K562 (cell line): ENCODE results near the gene NFIB. TPM values are rescaled to one million over a fixed set of nuclear protein-coding genes. Genes with fewer than 3 reads are reported as not detected.

Experiments used
- ATAC-seq: fragments of 200-7000 bp; cut with Tn5 transposase; 3 replicates; pipeline ENCODE4 v1.9.1; 2020; ENCODE audit warnings: moderate library complexity
- BruUV-seq: library from RNA; stranded (reverse); fragments of 400-500 nt; replicated peaks from 2 replicates; lab custom pipeline; 2021; lab: Mats Ljungman, UMichigan
- CTCF ChIA-PET: fragments of 300-600 bp; formaldehyde crosslinking; extraction: SDS; loops from one replicate; lab custom pipeline; 2021; ENCODE audit warnings: low intra/inter-chr PET ratio; lab: Yijun Ruan, JAX
- POLR2A ChIA-PET: fragments of 300-600, 350-650 bp; sonication (Branson Sonifier 250); formaldehyde crosslinking; extraction: SDS; loops from one replicate; lab custom pipeline; 2021; ENCODE audit warnings: antibody characterized with exemption, inconsistent platforms; lab: Yijun Ruan, JAX
- DNase-seq, 4 experiments: peaks; one replicate each; pipeline versions ENCODE4 v3.0.0 to v3.0.0-alpha.2; 2011 to 2018; ENCODE audit warnings: low spot score in 3 of 4, mixed read lengths in 3 of 4; ENCODE audit errors: extremely low read depth in 1 of 4
- FAIRE-seq: peaks from 2 replicates; lab custom pipeline; 2011; peaks lifted over from hg19 to GRCh38; lab: Jason Lieb, UNC
- H2AFZ ChIP-seq: 2 replicates; pipeline ENCODE4 v1.6.0; 2011; ENCODE audit warnings: low read depth, low read length, control low read depth, inconsistent platforms
- H3K27ac ChIP-seq: fragments of 200-600 bp; 3 replicates; pipeline ENCODE4 v1.8.0; 2011; ENCODE audit warnings: low read depth, mild to moderate bottlenecking, control low read depth, inconsistent platforms, low read length, moderate library complexity, mixed read lengths; ENCODE audit errors: extremely low read depth
- H3K27me3 ChIP-seq, 2 experiments: fragments of 300-600 bp in 1 of 2; 2 replicates in 1 of 2; 3 replicates in 1 of 2; pipeline versions ENCODE4 v1.6.0 to v1.8.0; 2011; ENCODE audit warnings: inconsistent platforms in 2 of 2, low read length in 2 of 2, mild to moderate bottlenecking in 1 of 2, mixed read lengths in 1 of 2, moderate library complexity in 1 of 2; ENCODE audit not compliant: control insufficient read depth in 2 of 2, insufficient read depth in 2 of 2
- H3K36me3 ChIP-seq: fragments of 300-600 bp; 3 replicates; pipeline ENCODE4 v1.8.0; 2011; ENCODE audit warnings: mild to moderate bottlenecking, low read length, inconsistent platforms; ENCODE audit not compliant: control insufficient read depth, insufficient read depth
- H3K4me1 ChIP-seq, 2 experiments: fragments of 200-600 bp in 1 of 2; replicated peaks in 1 of 2; 2 replicates in 1 of 2; 3 replicates in 1 of 2; pipeline versions ENCODE4 v1.5.1 to v1.8.0; 2011; ENCODE audit warnings: inconsistent platforms in 2 of 2, low read length in 2 of 2, mild to moderate bottlenecking in 1 of 2, mixed read lengths in 1 of 2, moderate library complexity in 1 of 2; ENCODE audit not compliant: control insufficient read depth in 2 of 2, insufficient read depth in 2 of 2
- H3K4me2 ChIP-seq: 2 replicates; pipeline ENCODE4 v1.6.1; 2011; ENCODE audit warnings: low read length, control low read depth, inconsistent platforms, mixed read lengths; ENCODE audit not compliant: insufficient read depth
- H3K4me3 ChIP-seq: fragments of 200-600 bp; sonication (generic), shearing (Covaris generic); 2 replicates; pipeline ENCODE4 v1.5.1; 2016; ENCODE audit warnings: control low read depth, inconsistent platforms
- H3K79me2 ChIP-seq: fragments of 200-600 bp; 3 replicates; pipeline ENCODE4 v1.8.0; 2011; ENCODE audit warnings: low read length, inconsistent platforms; ENCODE audit not compliant: control insufficient read depth, insufficient read depth
- H3K9ac ChIP-seq, 2 experiments: 2 replicates each; pipeline versions ENCODE4 v1.6.0 to v1.6.1; 2011; ENCODE audit warnings: low read depth in 2 of 2, low read length in 2 of 2, control low read depth in 1 of 2, inconsistent platforms in 1 of 2, mild to moderate bottlenecking in 1 of 2, mixed read lengths in 1 of 2; ENCODE audit not compliant: insufficient read depth in 1 of 2
- H3K9me1 ChIP-seq: one replicate; pipeline ENCODE4 v1.6.0; 2011; ENCODE audit warnings: inconsistent platforms, mild to moderate bottlenecking, low read length, moderate library complexity; ENCODE audit not compliant: control insufficient read depth, insufficient read depth
- H3K9me3 ChIP-seq: replicated peaks from 2 replicates; pipeline ENCODE4 v1.5.1; 2011; ENCODE audit warnings: low read depth, low read length, inconsistent platforms; ENCODE audit not compliant: control insufficient read depth, insufficient read depth
- H4K20me1 ChIP-seq: replicated peaks from 2 replicates; pipeline ENCODE4 v1.6.1; 2011; ENCODE audit warnings: low read length, inconsistent platforms, mixed read lengths; ENCODE audit not compliant: control insufficient read depth, insufficient read depth
- BRD4 ChIP-seq: fragments of 200-600 bp; sonication (generic); IDR thresholded peaks from 2 replicates; pipeline ENCODE4 v1.6.1; 2017; ENCODE audit warnings: inconsistent platforms
- KDM5B ChIP-seq: fragments of 200-600 bp; sonication (generic); IDR thresholded peaks from 2 replicates; pipeline ENCODE4 v1.6.1; 2012; ENCODE audit warnings: low read depth, mild to moderate bottlenecking, moderate library complexity, low read length, control low read depth, inconsistent platforms; ENCODE audit not compliant: insufficient replicate concordance
- TBP ChIP-seq: optimal IDR thresholded peaks from 2 replicates; pipeline ENCODE3; 2011; ENCODE audit warnings: low read depth, low read length, improper control_type of control experiment
- WGBS: fragments of 100-300 bp; shearing (Covaris generic); methylation state at CpG from one replicate; pipeline ENCODE4 v1.1.6; 2016; ENCODE audit warnings: low coverage, mixed read lengths; ENCODE audit not compliant: insufficient coverage; ENCODE audit errors: missing lambda C conversion rate; 5-methylcytosine and 5-hydroxymethylcytosine counted together
- in situ Hi-C: fragments of 300-500 bp; cut with MboI; formaldehyde crosslinking; loops from 4 replicates; pipeline ENCODE4 v1.15.0; 2018; ENCODE audit warnings: inconsistent platforms, mixed read lengths
- intact Hi-C: fragments of 100-400 bp; cut with micrococcal nuclease; formaldehyde crosslinking; loops from 2 replicates; pipeline ENCODE4 v1.14.2; 2022
- polyA plus RNA-seq, 8 experiments: library from polyadenylated mRNA; depleted of rRNA in 4 of 8; stranded (reverse) in 5 of 8; unstranded in 3 of 8; fragments of >200 nt; fragmentation: Nextera tagmentation in 2 of 8; fragmentation: Illumina TruSeq in 1 of 8; extraction: Ambion mirVana in 2 of 8; extraction: Trizol in 1 of 8; gene quantifications; 2 replicates each; pipeline versions ENCODE4 v1.2.1 to v1.2.3, GENCODE V29; 2011 to 2014; ENCODE audit warnings: inconsistent platforms in 1 of 8, missing spikeins in 1 of 8
- total RNA-seq, 7 experiments: library from RNA; depleted of rRNA in 6 of 7; stranded (reverse); fragments of >200 nt in 6 of 7; fragmentation: Illumina TruSeq in 2 of 7; extraction: Trizol in 2 of 7; gene quantifications; 2 replicates each; pipeline versions ENCODE4 v1.2.1 to v1.2.3, GENCODE V29; 2011 to 2021; ENCODE audit warnings: low replicate concordance in 1 of 7
- TF ChIP-seq, protein P1 (sequence below), 3 experiments: fragments of 200-800 bp in 1 of 3; sonication (Bioruptor generic) in 1 of 3; sonication (generic) in 1 of 3; formaldehyde crosslinking in 1 of 3; IDR thresholded peaks; 2 replicates each; pipeline versions ENCODE4 v1.6.1 to v1.8.0; 2016 to 2022; ENCODE audit warnings: mild to moderate bottlenecking in 2 of 3, missing compliant biosample characterization in 2 of 3, missing genetic modification characterization in 2 of 3, missing genetic modification reagents in 1 of 3
- TF ChIP-seq, protein P2 (sequence below): IDR thresholded peaks from 2 replicates; pipeline ENCODE4 v1.6.1; 2012; ENCODE audit warnings: low read depth, low read length, improper control_type of control experiment, borderline replicate concordance

The NFIB gene
- total and polyA plus RNA-seq, 9 of the 15 experiments (the other 6 are each of a cell fraction or from before 2014, with no cell fraction given): 1.2 to 3.3 (median 1.9) TPM

DNA sequence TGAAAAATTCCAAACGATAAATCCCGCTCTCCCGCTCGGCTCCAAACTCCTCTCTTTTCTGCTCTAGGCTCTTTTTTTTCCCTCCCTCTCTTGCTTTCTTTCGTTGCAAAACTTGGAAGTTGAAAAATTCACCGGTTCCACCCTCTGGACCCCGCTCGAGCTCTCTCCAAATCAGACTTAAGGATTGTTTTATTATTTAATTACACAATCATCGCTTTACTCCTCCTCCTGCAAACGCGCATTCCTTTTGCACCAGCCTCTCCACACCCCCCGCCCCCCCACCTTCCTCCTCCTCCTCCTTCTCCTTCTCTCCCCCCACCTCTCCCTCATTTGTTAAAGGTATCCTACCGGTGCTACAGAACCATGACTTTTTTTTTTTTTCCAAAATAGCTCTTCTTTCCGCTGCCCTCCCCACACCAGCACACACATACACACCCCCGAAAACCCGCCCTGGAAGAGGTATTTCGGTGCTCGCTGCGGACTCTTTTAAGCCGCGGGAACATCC is 535 bp upstream of the NFIB start:
- ChIA-PET CTCF (no interaction called here), POLR2A (interaction anchor here (0.6 kb wide), 1 partner anchor 66 kb away, joined by 3 read pairs; no protein-coding TSS in a partner anchor)
- no TSS peak for BruUV-seq
- Histone ChIP-seq H3K4me3 (peak overlapping the region; percentile 50), H3K79me2 (no peaks in the 10 kb centered on the region), H3K27me3 (0 out of 5 replicates have a peak, but pooled peaks cover 0 to 6% of the 10 kb centered on the region in 2 experiments), H3K36me3 (no peaks in the 10 kb centered on the region), H4K20me1 (no peaks in the 10 kb centered on the region), H3K4me2 (peak overlapping the region; percentile 66), H3K9me1 (no peaks in the 10 kb centered on the region), H3K4me1 (peaks cover 3 to 28% of the 10 kb centered on the region in 2 experiments; a peak in 4 of 5 replicates), H3K9me3 (no peaks in the 10 kb centered on the region), H3K27ac (peak overlapping the region; percentile 72), H2AFZ (peak overlapping the region; percentile 79), H3K9ac (peak overlapping the region; percentile 63 to 82)
- DNase-seq: peak; percentile 30 to 70 (median 39)
- intact Hi-C loops (no loop called here), in situ Hi-C loops (no loop called here)
- 0% methylated on average over 8 of the region's 21 CpGs for WGBS
- ATAC-seq: peak; percentile 40
- TF ChIP-seq KDM5B (peak; percentile 3), TBP (peak; percentile 17), BRD4 (no peak)
- TF ChIP-seq, protein P1, sequence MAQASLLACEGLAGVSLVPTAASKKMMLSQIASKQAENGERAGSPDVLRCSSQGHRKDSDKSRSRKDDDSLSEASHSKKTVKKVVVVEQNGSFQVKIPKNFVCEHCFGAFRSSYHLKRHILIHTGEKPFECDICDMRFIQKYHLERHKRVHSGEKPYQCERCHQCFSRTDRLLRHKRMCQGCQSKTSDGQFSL (CRISPR knock-in tag; IDR thresholded peaks at IDR 0.05): no peak
- TF ChIP-seq, protein P1 (tag; IDR thresholded peaks at IDR 0.05): peak in 1 of 2 experiments; percentile 85; a peak in 2 of 4 replicates
- TF ChIP-seq, protein P2, sequence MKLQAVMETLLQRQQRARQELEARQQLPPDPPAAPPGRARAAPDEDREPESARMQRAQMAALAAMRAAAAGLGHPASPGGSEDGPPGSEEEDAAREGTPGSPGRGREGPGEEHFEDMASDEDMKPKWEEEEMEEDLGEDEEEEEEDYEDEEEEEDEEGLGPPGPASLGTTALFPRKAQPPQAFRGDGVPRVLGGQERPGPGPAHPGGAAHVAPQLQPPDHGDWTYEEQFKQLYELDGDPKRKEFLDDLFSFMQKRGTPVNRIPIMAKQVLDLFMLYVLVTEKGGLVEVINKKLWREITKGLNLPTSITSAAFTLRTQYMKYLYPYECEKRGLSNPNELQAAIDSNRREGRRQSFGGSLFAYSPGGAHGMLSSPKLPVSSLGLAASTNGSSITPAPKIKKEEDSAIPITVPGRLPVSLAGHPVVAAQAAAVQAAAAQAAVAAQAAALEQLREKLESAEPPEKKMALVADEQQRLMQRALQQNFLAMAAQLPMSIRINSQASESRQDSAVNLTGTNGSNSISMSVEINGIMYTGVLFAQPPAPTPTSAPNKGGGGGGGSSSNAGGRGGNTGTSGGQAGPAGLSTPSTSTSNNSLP: no peak
- no peak for FAIRE-seq
